HEK293 (cell line): ENCODE results near the gene TMEM106A.

Experiments used
- CTCF ChIA-PET: fragments of 350-600 bp; formaldehyde crosslinking; extraction: SDS; loops from one replicate; lab custom pipeline; 2021; ENCODE audit warnings: antibody characterized with exemption; lab: Yijun Ruan, JAX
- POLR2A ChIA-PET: fragments of 300-600 bp; formaldehyde crosslinking; extraction: SDS; loops from one replicate; lab custom pipeline; 2020; ENCODE audit warnings: antibody characterized with exemption, inconsistent platforms; lab: Yijun Ruan, JAX
- H3K27ac ChIP-seq: fragments of 200-500 bp; sonication (Bioruptor generic); 2 replicates; pipeline ENCODE4 v1.5.1; 2014; ENCODE audit warnings: low read depth, low read length, control low read depth, inconsistent platforms; ENCODE audit errors: extremely low read depth
- H3K36me3 ChIP-seq, 2 experiments: fragments of 200-500 bp in 1 of 2; sonication (Bioruptor generic) in 1 of 2; 1 replicate in 1 of 2; 2 replicates in 1 of 2; pipeline ENCODE4 v1.5.1; 2014 to 2017; ENCODE audit warnings: inconsistent platforms in 2 of 2, low read length in 2 of 2; ENCODE audit not compliant: control insufficient read depth in 2 of 2, insufficient read depth in 1 of 2
- H3K4me1 ChIP-seq: fragments of 200-500 bp; sonication (Bioruptor generic); 2 replicates; pipeline ENCODE4 v1.5.1; 2014; ENCODE audit warnings: mild to moderate bottlenecking, low read length, inconsistent platforms; ENCODE audit not compliant: control insufficient read depth, insufficient read depth
- H3K4me3 ChIP-seq: 2 replicates; pipeline ENCODE4 v1.5.1; 2011; ENCODE audit warnings: low read depth, mild to moderate bottlenecking, control low read depth, low read length, moderate library complexity
- H3K9me3 ChIP-seq: fragments of 200-500 bp; sonication (Bioruptor generic); 2 replicates; pipeline ENCODE4 v1.5.1; 2014; ENCODE audit warnings: low read depth, low read length, inconsistent platforms; ENCODE audit not compliant: control insufficient read depth, insufficient read depth
- BCL11B ChIP-seq: fragments of 450-650 bp; formaldehyde crosslinking; IDR thresholded peaks from 2 replicates; pipeline ENCODE4 v1.5.1; 2016; ENCODE audit warnings: low read depth, missing biosample characterization, missing genetic modification characterization
- GLI2 ChIP-seq: fragments of 450-650 bp; formaldehyde crosslinking; IDR thresholded peaks from 2 replicates; pipeline ENCODE4; 2017; ENCODE audit warnings: missing biosample characterization, missing genetic modification characterization, low read depth, borderline replicate concordance
- IKZF3 ChIP-seq: fragments of 450-650 bp; IDR thresholded peaks from 2 replicates; pipeline ENCODE4 v1.5.0; 2018; ENCODE audit warnings: missing biosample characterization, mild to moderate bottlenecking, missing genetic modification characterization, moderate library complexity
- INSM2 ChIP-seq: fragments of 450-650 bp; formaldehyde crosslinking; IDR thresholded peaks from 2 replicates; pipeline ENCODE4 v1.5.1; 2016; ENCODE audit warnings: missing biosample characterization, missing genetic modification characterization
- MZF1 ChIP-seq: fragments of 450-650 bp; formaldehyde crosslinking; IDR thresholded peaks from 2 replicates; pipeline ENCODE4 v1.5.1; 2017; ENCODE audit warnings: missing biosample characterization, missing genetic modification characterization, borderline replicate concordance
- PBX3 ChIP-seq: sonication (generic); formaldehyde crosslinking; IDR thresholded peaks from 2 replicates; pipeline ENCODE4 v1.8.1; 2022; ENCODE audit warnings: mild to moderate bottlenecking, moderate library complexity, missing genetic modification reagents
- SP3 ChIP-seq: fragments of 450-650 bp; formaldehyde crosslinking; IDR thresholded peaks from 2 replicates; pipeline ENCODE4 v1.5.1; 2016; ENCODE audit warnings: missing biosample characterization, missing genetic modification characterization
- SP7 ChIP-seq: fragments of 450-650 bp; formaldehyde crosslinking; IDR thresholded peaks from 2 replicates; pipeline ENCODE4 v1.5.1; 2016; ENCODE audit warnings: missing biosample characterization, missing genetic modification characterization
- ZBTB20 ChIP-seq: fragments of 450-650 bp; formaldehyde crosslinking; IDR thresholded peaks from 2 replicates; pipeline ENCODE4 v1.5.1; 2016; ENCODE audit warnings: missing biosample characterization, missing genetic modification characterization
- ZBTB21 ChIP-seq: fragments of 450-650 bp; formaldehyde crosslinking; IDR thresholded peaks from 2 replicates; pipeline ENCODE4 v1.5.1; 2017; ENCODE audit warnings: missing biosample characterization, missing genetic modification characterization
- ZBTB48 ChIP-seq: fragments of 450-650 bp; formaldehyde crosslinking; IDR thresholded peaks from 2 replicates; pipeline ENCODE4 v1.5.1; 2016; ENCODE audit warnings: missing biosample characterization, missing genetic modification characterization
- ZFHX2 ChIP-seq: fragments of 450-650 bp; formaldehyde crosslinking; conservative IDR thresholded peaks from 2 replicates; pipeline ENCODE4 v1.5.1; 2016; ENCODE audit warnings: missing biosample characterization, missing genetic modification characterization
- ZNF112 ChIP-seq: fragments of 450-650 bp; formaldehyde crosslinking; IDR thresholded peaks from 2 replicates; pipeline ENCODE4 v1.5.0; 2017; ENCODE audit warnings: missing biosample characterization, missing genetic modification characterization
- ZNF140 ChIP-seq: fragments of 450-650 bp; formaldehyde crosslinking; IDR thresholded peaks from 2 replicates; pipeline ENCODE4 v1.5.1; 2016; ENCODE audit warnings: missing biosample characterization, missing genetic modification characterization
- ZNF175 ChIP-seq: fragments of 450-650 bp; formaldehyde crosslinking; IDR thresholded peaks from 2 replicates; pipeline ENCODE4 v1.5.1; 2016; ENCODE audit warnings: missing biosample characterization, missing genetic modification characterization
- ZNF221 ChIP-seq: fragments of 450-650 bp; formaldehyde crosslinking; IDR thresholded peaks from 2 replicates; pipeline ENCODE4 v1.5.1; 2017; ENCODE audit warnings: missing biosample characterization, missing genetic modification characterization, borderline replicate concordance
- ZNF423 ChIP-seq: fragments of 450-650 bp; formaldehyde crosslinking; IDR thresholded peaks from 2 replicates; pipeline ENCODE4 v1.5.1; 2016; ENCODE audit warnings: missing biosample characterization, missing genetic modification characterization
- ZNF624 ChIP-seq: fragments of 450-650 bp; formaldehyde crosslinking; IDR thresholded peaks from 2 replicates; pipeline ENCODE4 v1.5.1; 2017; ENCODE audit warnings: missing biosample characterization, missing genetic modification characterization
- ZNF629 ChIP-seq: fragments of 450-650 bp; formaldehyde crosslinking; IDR thresholded peaks from 2 replicates; pipeline ENCODE4 v1.5.1; 2017; ENCODE audit warnings: missing biosample characterization, missing genetic modification characterization
- ZNF639 ChIP-seq: fragments of 450-650 bp; formaldehyde crosslinking; IDR thresholded peaks from 2 replicates; pipeline ENCODE4 v1.5.1; 2016; ENCODE audit warnings: missing biosample characterization, missing genetic modification characterization
- ZNF645 ChIP-seq: fragments of 450-650 bp; formaldehyde crosslinking; IDR thresholded peaks from 2 replicates; pipeline ENCODE4; 2016; ENCODE audit warnings: missing biosample characterization, missing genetic modification characterization
- ZNF658 ChIP-seq: fragments of 450-650 bp; formaldehyde crosslinking; IDR thresholded peaks from 2 replicates; pipeline ENCODE4; 2016; ENCODE audit warnings: missing biosample characterization, missing genetic modification characterization
- ZNF660 ChIP-seq: fragments of 450-650 bp; IDR thresholded peaks from 2 replicates; pipeline ENCODE4 v1.5.1; 2018; ENCODE audit warnings: missing biosample characterization, mild to moderate bottlenecking, missing genetic modification characterization
- ZNF664 ChIP-seq: fragments of 450-650 bp; formaldehyde crosslinking; IDR thresholded peaks from 2 replicates; pipeline ENCODE4 v1.5.1; 2016; ENCODE audit warnings: missing biosample characterization, missing genetic modification characterization
- ZNF785 ChIP-seq: fragments of 450-650 bp; formaldehyde crosslinking; IDR thresholded peaks from 2 replicates; pipeline ENCODE4 v1.5.1; 2016; ENCODE audit warnings: missing biosample characterization, missing genetic modification characterization
- ZSCAN23 ChIP-seq: fragments of 450-650 bp; formaldehyde crosslinking; IDR thresholded peaks from 2 replicates; pipeline ENCODE4 v1.5.1; 2016; ENCODE audit warnings: missing biosample characterization, missing genetic modification characterization
- ZSCAN30 ChIP-seq: fragments of 450-650 bp; IDR thresholded peaks from 2 replicates; pipeline ENCODE4 v1.5.1; 2018; ENCODE audit warnings: missing biosample characterization, mild to moderate bottlenecking, missing genetic modification characterization, moderate library complexity
- ZSCAN5A ChIP-seq: fragments of 450-650 bp; formaldehyde crosslinking; IDR thresholded peaks from 2 replicates; pipeline ENCODE4 v1.5.1; 2016; ENCODE audit warnings: missing biosample characterization, missing genetic modification characterization

TMEM106A gene

GRCh38 chr17:43170140-43170765, 41.4 kb upstream of the TMEM106A start (continued):
- TF ChIP-seq ZNF645 (tag by site-specific recombination) (no peak), ZFHX2 (tag by site-specific recombination) (0 out of 2 replicates have a peak, but pooled peaks have one; percentile 6), INSM2 (tag by site-specific recombination) (peak; percentile 17; the same call in 1 of the 2 replicates), ZNF629 (peak; percentile 99), SP3 (tag by site-specific recombination) (peak; percentile 60), GLI2 (tag by site-specific recombination) (no peak), ZNF112 (tag by site-specific recombination) (no peak), ZNF423 (tag by site-specific recombination) (no peak), ZNF658 (tag by site-specific recombination) (no peak), ZNF664 (tag by site-specific recombination) (no peak), ZNF624 (no peak), IKZF3 (tag by site-specific recombination) (peak; percentile 66), MZF1 (no peak), BCL11B (tag by site-specific recombination) (no peak), ZNF175 (no peak), ZNF785 (no peak), ZSCAN23 (no peak), ZSCAN5A (no peak)

GRCh38 chr17:43170766-43171585, 40.7 kb upstream of the TMEM106A start, which contains the start of gene NBR1:
TSS of gene NBR1 (plus strand) at chr17:43171214. CDS start at chr17:43175800, 4,586 bp downstream.
- H3K36me3 ChIP-seq, result peaks cover 0 to 22% of the 10 kb centered on the region in 2 experiments
- ChIA-PET CTCF (interaction anchor here (0.9 to 1.1 kb wide), 3 partner anchors 28 to 314 kb away, joined by 3 read pairs; no protein-coding TSS in a partner anchor), POLR2A (interaction anchor here (0.9 to 1.9 kb wide), 7 partner anchors 46 to 347 kb away, joined by 3 to 17 read pairs (median 8); partner anchors contain the start of genes BECN1, BRCA1, RPL27 and VAT1)
- H3K4me3 ChIP-seq, result peak within 1 kb of the TSS; percentile 91
- H3K9me3 ChIP-seq, result no peaks in the 10 kb centered on the region
- peak within 1 kb of the TSS; percentile 72 for H3K27ac ChIP-seq
- peaks cover 4% of the 10 kb centered on the region; the same call in 1 of the 2 replicates for H3K4me1 ChIP-seq
- TF ChIP-seq ZSCAN30 (tag by site-specific recombination) (peak; percentile 39), ZBTB20 (tag by site-specific recombination) (peak; percentile 46), ZNF660 (tag by site-specific recombination) (peak; percentile 40; the same call in 1 of the 2 replicates), ZNF639 (tag by site-specific recombination) (no peak), ZNF140 (tag by site-specific recombination) (no peak), ZBTB21 (tag by site-specific recombination) (peak; percentile 10; the same call in 1 of the 2 replicates), ZNF221 (tag by site-specific recombination) (no peak), PBX3 (CRISPR knock-in tag) (peak; percentile 98), ZBTB48 (tag by site-specific recombination) (peak; percentile 67), SP7 (tag by site-specific recombination) (peak; percentile 13; the same call in 1 of the 2 replicates)
